NCI-H1105 (cell line): ENCODE results near the gene KMT2B.

ENCODE experiments used
- DNase-seq: peaks from one replicate; lab custom pipeline; 2025; lab: John Stamatoyannopoulos, UW

KMT2B gene

DNA sequence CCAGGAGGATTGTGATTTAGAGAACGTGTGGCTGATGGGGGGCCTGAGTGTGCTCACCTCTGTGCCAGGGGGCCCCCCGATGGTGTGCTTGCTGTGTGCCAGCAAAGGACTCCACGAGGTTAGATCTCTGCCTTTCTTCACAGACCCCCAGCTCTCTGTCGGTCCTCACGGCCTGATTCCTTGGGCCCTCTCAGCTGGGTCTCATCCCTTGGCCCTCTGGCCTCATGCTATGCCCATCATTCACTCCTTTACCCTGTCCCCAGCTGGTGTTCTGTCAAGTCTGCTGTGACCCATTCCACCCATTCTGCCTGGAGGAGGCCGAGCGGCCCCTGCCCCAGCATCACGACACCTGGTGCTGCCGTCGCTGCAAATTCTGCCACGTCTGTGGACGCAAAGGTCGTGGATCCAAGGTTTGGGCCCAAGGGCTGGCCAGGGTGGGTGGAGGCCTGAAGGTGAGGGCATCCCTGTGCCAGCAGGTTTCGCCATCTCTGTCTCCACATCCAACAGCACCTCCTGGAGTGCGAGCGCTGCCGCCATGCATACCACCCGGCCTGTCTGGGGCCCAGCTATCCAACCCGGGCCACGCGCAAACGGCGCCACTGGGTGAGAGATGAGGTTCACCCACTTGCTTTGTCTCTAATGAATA lies 7.5 kb downstream of the KMT2B start:
- DNase-seq = no peak

DNA sequence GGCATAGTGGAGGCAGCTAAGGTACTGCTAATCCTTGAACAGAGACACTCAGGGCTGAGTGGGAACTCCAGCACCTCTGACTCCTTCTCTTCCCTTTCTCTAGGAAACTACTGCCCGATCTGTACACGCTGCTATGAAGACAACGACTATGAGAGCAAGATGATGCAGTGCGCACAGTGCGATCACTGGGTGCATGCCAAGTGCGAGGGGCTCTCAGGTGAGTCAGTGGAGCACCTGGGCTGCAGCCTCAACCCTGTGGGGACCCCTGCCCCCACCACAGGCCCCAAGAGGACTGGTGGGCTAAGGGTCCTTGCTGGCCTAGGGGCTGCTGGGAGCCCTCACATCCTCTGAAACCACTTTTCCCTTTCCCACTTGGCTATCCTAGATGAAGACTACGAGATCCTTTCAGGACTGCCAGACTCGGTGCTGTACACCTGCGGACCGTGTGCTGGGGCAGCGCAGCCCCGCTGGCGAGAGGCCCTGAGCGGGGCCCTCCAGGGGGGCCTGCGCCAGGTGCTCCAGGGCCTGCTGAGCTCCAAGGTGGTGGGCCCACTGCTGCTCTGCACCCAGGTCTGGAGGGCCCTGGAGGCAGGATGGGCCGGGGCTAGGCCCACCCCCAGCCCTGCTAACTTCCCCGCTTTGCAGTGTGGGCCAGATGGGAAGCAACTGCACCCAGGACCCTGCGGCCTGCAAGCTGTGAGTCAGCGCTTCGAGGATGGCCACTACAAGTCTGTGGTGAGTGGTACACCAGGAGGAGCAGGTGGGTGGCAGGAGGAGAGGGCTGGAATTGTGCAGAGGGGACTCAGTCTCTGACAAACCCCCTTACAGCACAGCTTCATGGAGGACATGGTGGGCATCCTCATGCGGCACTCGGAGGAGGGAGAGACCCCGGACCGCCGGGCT lies 9.5 kb downstream of the KMT2B start:
- DNase-seq = no peak

DNA sequence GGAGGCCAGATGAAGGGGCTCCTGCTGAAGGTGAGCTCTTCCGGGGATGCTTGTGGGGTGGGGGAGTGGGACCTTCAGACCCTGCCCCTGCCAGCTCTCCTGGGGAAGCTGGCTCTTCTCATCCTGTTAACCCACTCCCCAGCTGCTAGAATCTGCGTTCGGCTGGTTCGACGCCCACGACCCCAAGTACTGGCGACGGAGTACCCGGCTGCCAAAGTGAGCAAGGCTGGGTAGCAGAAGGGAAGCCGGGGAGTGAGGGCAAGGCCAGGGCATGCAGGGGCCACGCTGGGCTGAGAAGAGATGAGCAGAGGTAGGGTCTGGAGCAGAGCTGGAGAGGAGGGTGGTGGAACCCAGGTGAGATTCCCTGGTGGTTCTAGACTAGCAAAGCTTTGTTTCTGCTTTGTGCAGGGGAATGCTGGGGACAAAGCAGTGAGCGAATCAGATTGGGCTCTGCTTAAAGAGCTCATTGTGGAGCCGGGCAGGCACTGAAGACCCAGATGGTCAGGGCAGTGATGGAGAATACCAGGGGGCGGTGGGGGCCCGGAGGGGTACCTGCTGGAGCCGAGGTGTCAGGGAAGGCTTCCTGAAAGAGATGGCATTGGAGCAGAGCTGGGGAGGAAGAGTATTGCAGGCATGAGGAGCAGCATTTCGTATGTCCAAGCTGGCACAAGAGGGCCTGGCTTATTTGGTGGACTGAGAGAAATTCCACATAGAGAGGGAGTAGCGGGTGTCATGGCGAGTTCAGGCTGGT lies 10.3 kb downstream of the KMT2B start:
- DNase-seq = no peak

DNA sequence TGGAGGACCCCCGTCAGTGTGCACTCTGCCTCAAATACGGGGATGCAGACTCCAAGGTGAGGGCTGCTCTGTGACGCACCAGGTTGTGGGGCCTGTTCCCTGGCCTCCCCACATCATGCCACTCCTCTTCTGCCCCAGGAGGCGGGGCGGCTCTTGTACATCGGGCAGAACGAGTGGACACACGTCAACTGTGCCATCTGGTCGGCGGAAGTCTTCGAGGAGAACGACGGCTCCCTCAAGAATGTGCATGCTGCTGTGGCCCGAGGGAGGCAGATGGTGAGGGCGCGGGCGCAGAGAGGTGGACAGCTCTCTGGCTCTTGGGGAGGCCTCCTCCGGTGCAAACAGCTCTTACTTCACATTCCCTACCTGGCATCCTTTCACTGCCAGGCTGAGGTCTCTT lies 11.2 kb downstream of the KMT2B start:
- no peak for DNase-seq

DNA sequence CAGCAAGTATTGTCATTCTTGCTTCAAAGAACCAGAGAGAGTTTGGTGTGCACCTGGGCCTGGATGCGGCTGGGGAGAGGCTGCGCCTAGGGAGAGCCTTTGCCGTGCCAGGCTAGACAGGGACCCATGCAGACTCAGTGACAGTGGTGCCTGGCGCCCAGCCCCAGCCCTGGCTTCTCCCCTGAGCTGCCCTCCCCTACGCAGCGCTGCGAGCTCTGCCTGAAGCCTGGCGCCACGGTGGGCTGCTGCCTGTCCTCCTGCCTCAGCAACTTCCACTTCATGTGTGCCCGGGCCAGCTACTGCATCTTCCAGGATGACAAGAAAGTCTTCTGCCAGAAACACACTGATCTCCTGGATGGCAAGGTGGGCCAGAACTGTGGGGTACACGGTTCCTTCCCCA lies 12.0 kb downstream of the KMT2B start:
- no peak for DNase-seq

DNA sequence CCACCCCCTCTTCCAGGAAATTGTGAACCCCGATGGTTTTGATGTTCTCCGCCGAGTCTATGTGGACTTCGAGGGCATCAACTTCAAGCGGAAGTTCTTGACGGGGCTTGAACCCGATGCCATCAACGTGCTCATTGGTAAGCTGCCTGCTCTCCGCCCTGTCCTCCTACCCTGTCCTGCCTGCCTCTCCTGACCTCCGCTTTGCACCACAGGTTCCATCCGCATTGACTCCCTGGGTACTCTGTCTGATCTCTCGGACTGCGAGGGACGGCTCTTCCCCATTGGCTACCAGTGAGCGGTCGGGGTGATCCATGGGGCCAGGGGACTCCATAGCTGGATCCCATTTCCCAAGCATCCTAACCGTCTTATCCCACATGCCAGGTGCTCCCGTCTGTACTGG lies 12.5 kb downstream of the KMT2B start:
- DNase-seq = no peak

DNA sequence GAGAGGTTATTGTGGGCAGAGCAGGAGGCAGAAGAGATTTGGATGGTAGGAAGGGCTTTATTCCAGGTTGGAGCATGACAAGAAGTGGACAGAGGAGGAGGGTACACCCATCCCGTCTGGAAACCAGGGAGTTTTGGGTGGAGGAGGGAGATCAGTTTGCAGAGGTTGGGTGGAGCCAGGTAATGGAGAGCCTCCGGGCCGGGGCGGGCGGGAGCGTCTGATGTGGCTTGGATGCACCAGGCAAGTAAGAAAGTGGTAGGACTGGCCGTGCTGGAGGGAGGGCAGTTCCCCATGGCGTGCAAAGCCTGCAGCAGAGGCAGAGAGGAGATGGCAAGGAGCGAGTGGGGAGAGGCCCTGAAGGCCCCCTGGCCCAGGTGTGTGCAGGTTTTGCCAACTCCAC lies 13.6 kb downstream of the KMT2B start:
- DNase-seq = no peak

DNA sequence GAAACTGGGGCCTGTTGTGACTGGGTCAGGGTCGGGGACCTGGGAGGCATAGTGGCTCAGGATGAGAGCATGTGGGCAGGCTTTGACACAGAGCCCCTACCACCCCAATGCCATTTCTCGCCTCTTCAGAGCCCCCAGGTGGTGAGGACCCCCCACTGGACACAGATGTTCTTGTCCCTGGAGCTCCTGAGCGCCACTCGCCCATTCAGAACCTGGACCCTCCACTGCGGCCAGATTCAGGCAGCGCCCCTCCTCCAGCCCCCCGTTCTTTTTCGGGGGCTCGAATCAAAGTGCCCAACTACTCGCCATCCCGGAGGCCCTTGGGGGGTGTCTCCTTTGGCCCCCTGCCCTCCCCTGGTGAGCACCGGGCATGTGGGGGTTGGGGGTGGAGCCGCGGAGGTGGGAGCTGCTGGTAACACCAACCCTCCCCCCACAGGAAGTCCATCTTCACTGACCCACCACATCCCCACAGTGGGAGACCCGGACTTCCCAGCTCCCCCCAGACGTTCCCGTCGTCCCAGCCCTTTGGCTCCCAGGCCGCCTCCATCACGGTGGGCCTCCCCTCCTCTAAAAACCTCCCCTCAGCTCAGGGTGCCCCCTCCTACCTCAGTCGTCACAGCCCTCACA lies 14.1 kb downstream of the KMT2B start:
- DNase-seq = no peak

DNA sequence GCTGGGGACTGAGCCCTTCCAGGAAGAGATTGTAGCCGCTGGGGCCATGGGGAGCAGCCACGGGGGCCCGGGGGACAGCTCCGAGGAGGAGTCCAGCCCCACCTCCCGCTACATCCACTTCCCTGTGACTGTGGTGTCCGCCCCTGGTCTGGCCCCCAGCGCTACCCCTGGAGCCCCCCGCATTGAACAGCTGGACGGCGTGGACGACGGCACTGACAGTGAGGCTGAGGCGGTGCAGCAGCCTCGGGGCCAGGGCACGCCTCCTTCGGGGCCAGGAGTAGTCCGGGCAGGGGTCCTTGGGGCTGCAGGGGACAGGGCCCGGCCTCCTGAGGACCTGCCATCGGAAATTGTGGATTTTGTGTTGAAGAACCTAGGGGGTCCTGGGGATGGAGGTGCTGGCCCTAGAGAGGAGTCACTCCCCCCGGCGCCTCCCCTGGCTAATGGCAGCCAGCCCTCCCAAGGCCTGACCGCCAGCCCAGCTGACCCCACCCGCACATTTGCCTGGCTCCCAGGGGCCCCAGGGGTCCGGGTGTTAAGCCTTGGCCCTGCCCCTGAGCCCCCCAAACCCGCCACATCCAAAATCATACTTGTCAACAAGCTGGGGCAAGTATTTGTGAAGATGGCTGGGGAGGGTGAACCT lies 14.9 kb downstream of the KMT2B start:
- DNase-seq = no peak

DNA sequence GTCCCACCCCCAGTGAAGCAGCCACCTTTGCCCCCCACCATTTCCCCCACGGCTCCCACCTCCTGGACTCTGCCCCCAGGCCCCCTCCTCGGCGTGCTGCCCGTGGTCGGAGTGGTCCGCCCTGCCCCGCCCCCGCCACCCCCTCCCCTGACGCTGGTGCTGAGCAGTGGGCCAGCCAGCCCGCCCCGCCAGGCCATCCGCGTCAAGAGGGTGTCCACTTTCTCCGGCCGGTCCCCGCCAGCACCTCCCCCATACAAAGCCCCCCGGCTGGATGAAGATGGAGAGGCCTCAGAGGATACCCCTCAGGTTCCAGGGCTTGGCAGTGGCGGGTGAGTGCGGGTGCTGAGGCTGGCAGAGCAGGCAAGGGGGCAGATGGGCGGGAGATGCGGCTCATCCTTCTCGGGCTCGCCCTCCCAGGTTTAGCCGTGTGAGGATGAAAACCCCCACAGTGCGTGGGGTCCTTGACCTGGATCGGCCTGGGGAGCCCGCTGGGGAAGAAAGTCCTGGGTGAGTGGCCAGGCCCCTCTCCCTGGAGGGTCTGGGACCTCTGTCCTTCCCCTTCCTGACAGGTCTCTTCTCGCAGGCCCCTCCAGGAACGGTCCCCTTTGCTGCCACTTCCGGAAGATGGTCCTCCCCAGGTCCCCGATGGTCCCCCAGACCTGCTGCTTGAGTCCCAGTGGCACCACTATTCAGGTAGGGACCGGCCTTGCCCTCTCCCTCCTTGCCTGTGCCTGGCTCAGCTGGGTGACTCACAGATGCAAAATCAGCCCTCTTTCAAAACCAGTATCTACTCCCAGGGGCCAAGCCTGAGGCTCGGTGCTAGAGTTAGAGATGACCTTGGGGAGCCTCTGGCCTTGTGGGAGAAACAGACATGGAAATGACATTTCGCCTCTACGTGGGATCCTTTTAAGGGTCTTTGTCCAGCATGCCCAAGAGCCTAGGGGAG lies 15.7 kb downstream of the KMT2B start:
- no peak for DNase-seq

DNA sequence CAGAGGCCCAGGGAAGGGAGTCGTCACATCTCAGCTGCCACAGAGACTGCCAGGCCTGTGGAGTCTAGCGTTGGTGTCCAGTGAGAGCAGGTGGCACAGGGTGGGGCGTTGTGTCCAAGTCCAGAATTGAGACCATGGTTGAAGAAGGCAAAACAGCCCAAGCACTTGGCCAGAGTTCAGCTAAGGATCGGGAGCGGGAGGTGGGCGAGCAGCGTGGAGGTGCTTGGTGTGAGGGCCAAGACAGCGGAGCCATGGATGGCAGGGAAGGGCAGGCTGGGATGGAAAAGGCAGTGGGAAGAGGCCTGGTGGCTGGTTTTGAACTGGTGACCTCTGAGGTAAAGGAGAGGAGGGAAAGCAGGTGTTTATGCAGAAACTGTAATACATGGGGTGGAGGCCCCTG lies 16.5 kb downstream of the KMT2B start:
- no peak for DNase-seq

DNA sequence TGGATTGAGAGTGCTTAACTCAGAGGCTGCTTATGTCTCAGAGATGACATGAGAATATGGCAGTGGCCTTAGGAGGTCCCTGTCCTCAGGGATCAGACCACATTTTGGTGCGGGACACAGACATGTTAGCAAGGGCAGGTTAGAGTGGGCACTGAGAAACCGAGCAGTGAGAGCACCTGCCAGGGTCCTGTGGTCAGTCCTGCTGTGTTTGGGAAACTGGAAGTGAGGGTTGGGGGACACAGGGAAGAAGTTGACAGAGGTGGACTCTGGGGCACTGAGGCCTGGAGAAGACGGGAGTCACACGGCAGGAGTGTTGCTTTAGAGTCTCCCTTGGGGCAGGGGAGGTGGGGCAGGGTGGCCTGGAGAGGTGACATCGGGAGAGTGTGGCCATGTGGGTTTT lies 17.1 kb downstream of the KMT2B start:
- no peak for DNase-seq

DNA sequence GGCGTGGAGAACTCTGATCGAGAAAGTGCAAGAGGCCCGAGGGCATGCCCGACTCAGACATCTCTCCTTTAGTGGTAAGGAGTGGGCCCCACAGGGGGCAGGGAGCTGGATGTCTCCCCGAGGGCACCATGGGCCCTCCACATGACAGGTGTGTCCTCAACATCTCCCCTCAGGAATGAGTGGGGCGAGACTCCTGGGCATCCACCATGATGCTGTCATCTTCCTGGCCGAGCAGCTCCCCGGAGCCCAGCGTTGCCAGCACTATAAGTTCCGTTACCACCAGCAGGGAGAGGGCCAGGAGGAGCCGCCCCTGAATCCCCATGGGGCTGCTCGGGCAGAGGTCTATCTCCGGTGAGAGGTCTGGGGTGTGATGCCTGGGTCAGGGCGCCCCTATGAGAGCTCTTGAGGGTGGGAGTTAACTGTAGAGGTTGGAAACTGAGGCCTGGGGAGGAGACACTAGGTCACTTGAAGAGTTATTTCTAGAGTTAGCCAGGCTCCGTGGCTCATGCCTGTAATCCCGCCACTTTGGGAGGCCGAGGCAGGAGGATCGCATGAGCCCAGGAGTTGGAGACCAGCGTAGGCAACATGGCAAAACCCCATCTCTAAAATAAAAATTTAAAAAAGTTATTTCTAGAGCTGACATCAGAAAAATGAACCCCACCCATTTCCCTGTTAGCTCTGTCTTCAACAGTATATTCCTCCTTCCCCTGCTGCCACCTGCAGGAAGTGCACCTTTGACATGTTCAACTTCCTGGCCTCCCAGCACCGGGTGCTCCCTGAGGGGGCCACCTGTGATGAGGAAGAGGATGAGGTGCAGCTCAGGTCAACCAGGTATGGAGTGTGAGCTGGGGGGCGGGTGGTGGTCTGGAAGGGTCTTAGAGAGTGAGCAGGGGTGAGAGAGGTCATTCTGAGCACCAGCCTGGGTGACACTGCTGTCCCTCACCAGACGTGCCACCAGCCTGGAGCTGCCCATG lies 19.4 kb downstream of the KMT2B start:
- no peak for DNase-seq

DNA sequence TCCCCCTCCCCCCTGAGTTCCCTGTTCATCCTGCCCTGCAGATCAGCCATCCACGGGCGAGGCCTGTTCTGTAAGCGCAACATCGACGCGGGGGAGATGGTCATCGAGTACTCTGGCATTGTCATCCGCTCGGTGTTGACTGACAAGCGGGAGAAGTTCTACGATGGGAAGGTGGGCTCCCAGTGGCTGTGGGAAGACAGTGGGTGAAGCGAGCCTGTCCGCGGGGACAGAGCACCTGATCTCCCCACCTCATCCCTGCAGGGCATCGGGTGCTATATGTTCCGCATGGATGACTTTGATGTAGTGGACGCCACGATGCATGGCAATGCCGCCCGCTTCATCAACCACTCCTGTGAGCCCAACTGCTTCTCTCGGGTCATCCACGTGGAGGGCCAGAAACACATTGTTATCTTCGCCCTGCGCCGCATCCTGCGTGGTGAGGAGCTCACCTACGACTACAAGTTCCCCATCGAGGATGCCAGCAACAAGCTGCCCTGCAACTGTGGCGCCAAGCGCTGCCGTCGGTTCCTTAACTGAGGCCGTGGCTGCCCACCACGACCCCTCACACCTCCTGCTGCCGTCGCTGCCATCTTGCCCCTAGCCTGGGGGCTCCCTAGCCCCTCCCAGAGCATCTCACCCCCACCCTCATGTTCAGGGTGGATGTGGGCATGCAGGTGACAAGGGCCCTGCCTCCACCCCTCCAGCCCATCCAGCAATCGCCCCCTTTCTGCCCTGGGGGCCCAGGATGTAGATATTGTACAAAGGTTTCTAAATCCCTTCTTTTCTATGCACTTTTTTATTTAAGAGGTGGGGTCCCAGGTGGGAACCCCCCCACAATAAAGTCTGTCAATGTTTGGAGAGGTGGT lies 20.5 kb downstream of the KMT2B start:
- no peak for DNase-seq

DNA sequence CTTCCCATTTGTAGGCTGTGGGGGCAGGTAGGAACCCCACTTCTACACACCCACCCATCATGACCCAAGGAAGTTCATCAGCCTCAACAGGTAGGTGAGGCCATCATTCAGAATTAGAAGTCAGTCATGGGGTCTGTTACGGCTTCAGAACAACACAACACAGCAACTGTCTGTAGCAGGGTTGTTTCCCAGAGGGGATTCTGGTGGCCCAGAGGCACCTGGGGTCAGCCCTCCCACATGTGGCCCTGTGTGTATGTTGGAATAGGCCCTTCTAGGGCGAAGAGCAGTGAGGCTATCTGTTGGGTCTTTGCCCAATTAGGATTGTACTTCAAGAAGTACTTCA lies 21.1 kb downstream of the KMT2B start:
- no peak for DNase-seq

DNA sequence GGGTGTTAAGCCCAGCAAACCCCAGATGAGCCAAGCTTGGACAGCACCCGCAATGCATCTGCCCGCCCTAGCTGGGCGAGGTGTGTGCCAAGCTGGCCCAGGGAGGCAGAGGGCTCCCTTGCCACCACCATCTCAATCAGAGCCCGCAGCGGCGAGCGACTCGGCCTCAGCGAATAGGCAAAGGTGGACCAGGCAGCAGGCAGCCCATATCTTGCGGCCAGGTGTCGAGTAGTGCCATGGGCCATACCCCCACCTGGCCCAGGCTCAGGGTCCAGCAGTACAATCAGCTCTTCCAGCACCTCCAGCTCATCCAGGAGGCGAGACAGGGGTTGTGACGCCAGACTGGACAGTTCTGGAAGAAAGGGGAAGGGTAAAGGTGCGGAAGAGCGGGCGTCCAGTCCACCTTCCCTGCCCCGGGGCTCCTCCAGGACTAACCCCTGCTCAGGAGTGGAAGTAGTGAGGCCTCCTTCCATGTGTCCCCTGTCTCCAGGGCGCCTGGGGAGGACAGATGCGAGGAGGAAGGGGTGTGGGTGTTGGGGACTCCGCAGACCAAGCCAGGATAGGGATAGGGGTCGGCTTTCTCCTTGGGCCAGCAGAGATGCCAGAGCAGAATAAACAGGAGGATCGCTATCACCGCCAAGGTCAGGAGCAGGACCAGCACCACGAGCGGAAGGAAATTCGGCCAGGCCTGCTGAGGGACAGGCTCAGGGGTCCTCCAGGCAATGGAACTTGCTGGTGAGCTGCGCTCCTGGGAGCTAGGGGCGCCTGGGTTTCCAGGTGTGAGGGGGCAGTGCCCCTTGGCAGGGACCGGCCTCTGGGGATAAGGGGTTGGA lies 21.7 kb downstream of the KMT2B start:
- no peak for DNase-seq

DNA sequence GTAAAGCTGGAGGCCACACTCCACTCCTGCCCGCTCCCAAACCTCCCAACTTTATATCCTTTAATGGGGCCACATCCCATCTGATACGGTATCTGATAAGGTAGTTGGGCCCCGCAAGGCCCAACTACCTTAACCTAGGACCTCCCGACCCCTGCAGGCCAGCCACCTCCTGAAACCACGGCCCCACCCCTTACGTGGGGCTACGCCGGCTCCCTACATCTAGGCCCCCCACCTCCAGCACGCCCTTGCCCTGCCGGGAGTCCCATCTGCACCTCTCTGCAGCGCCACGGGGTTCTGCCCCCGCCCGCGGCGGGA lies 22.3 kb downstream of the KMT2B start:
- DNase-seq = peak; percentile 42
